HCT116 (cell line): ENCODE results near the gene ATP1A2. TPM values are rescaled to one million over a fixed set of nuclear protein-coding genes. Genes with fewer than 3 reads are reported as not detected.

Experiments
- ATAC-seq: fragments of 200-7000 bp; cut with Tn5 transposase; 2 replicates; pipeline ENCODE4 v1.9.1; 2020; ENCODE audit warnings: mild to moderate bottlenecking, moderate library complexity
- BruUV-seq: library from RNA; stranded (reverse); fragments of 400-500 nt; replicated peaks from 2 replicates; lab custom pipeline; 2021; lab: Mats Ljungman, UMichigan
- CTCF ChIA-PET: fragments of 300-600 bp; sonication (Branson Sonifier 250); formaldehyde crosslinking; loops from one replicate; lab custom pipeline; 2021; ENCODE audit warnings: antibody characterized with exemption; lab: Charles Lee
- POLR2A ChIA-PET: fragments of 300-600, 350-600 bp; sonication (Branson Sonifier 250); formaldehyde crosslinking; loops from one replicate; lab custom pipeline; 2021; ENCODE audit warnings: antibody characterized with exemption; lab: Charles Lee
- RAD21 ChIA-PET, 2 experiments: fragments of 300-600 bp; sonication (Branson Sonifier 250); formaldehyde crosslinking; loops; one replicate each; lab custom pipeline; 2023; ENCODE audit warnings: low total read pairs in 2 of 2; ENCODE audit not compliant: uncharacterized antibody in 2 of 2, unreplicated experiment in 2 of 2, low non-redundant PET in 1 of 2; lab: Charles Lee
- DNase-seq: peaks from one replicate; pipeline ENCODE4 v3.0.0-alpha.2; 2010; ENCODE audit warnings: low read depth, low spot score
- H2AFZ ChIP-seq: fragments of 200-600 bp; shearing (Covaris generic), sonication (generic); 2 replicates; pipeline ENCODE4 v1.6.1; 2017; ENCODE audit warnings: low read depth, mixed run types, mixed read lengths, antibody characterized with exemption, low read length; ENCODE audit not compliant: poor library complexity, severe bottlenecking
- H3K27ac ChIP-seq: 2 replicates; pipeline ENCODE4 v1.5.1; 2012; ENCODE audit warnings: low read depth, low read length
- H3K27me3 ChIP-seq: fragments of 200-600 bp; sonication (generic); 2 replicates; pipeline ENCODE4 v1.6.1; 2016; ENCODE audit warnings: mixed run types, low read length, mixed read lengths; ENCODE audit not compliant: insufficient read depth
- H3K36me3 ChIP-seq, 2 experiments: fragments of 200-500 bp in 1 of 2; fragments of 200-600 bp in 1 of 2; sonication (Bioruptor generic) in 1 of 2; sonication (generic) in 1 of 2; 2 replicates each; pipeline versions ENCODE4 v1.5.1 to v1.6.1; 2014 to 2016; ENCODE audit warnings: low read length in 2 of 2, inconsistent platforms in 1 of 2, mixed read lengths in 1 of 2, mixed run types in 1 of 2; ENCODE audit not compliant: insufficient read depth in 2 of 2, control insufficient read depth in 1 of 2
- H3K4me1 ChIP-seq, 2 experiments: fragments of 200-600 bp in 1 of 2; sonication (generic) in 1 of 2; 2 replicates each; pipeline versions ENCODE4 v1.5.1 to v1.6.1; 2012 to 2017; ENCODE audit warnings: low read length in 2 of 2, inconsistent platforms in 1 of 2, mild to moderate bottlenecking in 1 of 2, mixed read lengths in 1 of 2, mixed run types in 1 of 2, moderate library complexity in 1 of 2; ENCODE audit not compliant: insufficient read depth in 2 of 2, control insufficient read depth in 1 of 2
- H3K4me2 ChIP-seq: fragments of 200-600 bp; sonication (generic); 2 replicates; pipeline ENCODE4 v1.6.1; 2017; ENCODE audit warnings: mixed run types, low read length, mixed read lengths
- H3K4me3 ChIP-seq, 2 experiments: fragments of 200-600 bp in 1 of 2; sonication (generic) in 1 of 2; replicated peaks in 1 of 2; 2 replicates each; pipeline ENCODE4 v1.5.1; 2011 to 2016; ENCODE audit warnings: low read length in 2 of 2, control low read depth in 1 of 2, low read depth in 1 of 2, mild to moderate bottlenecking in 1 of 2, mixed read lengths in 1 of 2, mixed run types in 1 of 2
- H3K79me2 ChIP-seq: fragments of 200-600 bp; sonication (generic); 2 replicates; pipeline ENCODE4 v1.6.1; 2017; ENCODE audit warnings: mild to moderate bottlenecking, mixed run types, low read length, moderate library complexity, mixed read lengths; ENCODE audit not compliant: insufficient read depth
- H3K9ac ChIP-seq: fragments of 200-600 bp; sonication (generic); 2 replicates; pipeline ENCODE4 v1.6.1; 2016; ENCODE audit warnings: low read length, mixed read lengths
- H3K9me2 ChIP-seq: fragments of 200-600 bp; sonication (generic), shearing (Covaris generic); 2 replicates; pipeline ENCODE4 v1.6.1; 2017; ENCODE audit warnings: mixed run types, mild to moderate bottlenecking, moderate library complexity; ENCODE audit not compliant: insufficient read depth
- H3K9me3 ChIP-seq, 2 experiments: fragments of 200-500 bp in 1 of 2; fragments of 200-600 bp in 1 of 2; sonication (Bioruptor generic) in 1 of 2; sonication (generic) in 1 of 2; 2 replicates each; pipeline ENCODE4 v1.6.1; 2014 to 2017; ENCODE audit warnings: low read length in 2 of 2, mixed read lengths in 2 of 2, inconsistent platforms in 1 of 2, low read depth in 1 of 2, mild to moderate bottlenecking in 1 of 2, mixed run types in 1 of 2, moderate library complexity in 1 of 2; ENCODE audit not compliant: control insufficient read depth in 1 of 2, insufficient read depth in 1 of 2
- H4K20me1 ChIP-seq: fragments of 200-600 bp; sonication (generic), shearing (Covaris generic); 2 replicates; pipeline ENCODE4 v1.6.1; 2017; ENCODE audit warnings: mixed run types, mild to moderate bottlenecking, moderate library complexity; ENCODE audit not compliant: insufficient read depth
- CBX3 ChIP-seq: IDR thresholded peaks from 2 replicates; pipeline ENCODE4 v1.6.1; 2012; ENCODE audit warnings: low read depth
- CEBPB ChIP-seq: IDR thresholded peaks from 2 replicates; pipeline ENCODE4 v1.6.1; 2012; ENCODE audit warnings: low read depth
- ELF1 ChIP-seq: IDR thresholded peaks from 2 replicates; pipeline ENCODE4 v1.6.1; 2012; ENCODE audit warnings: low read depth, borderline replicate concordance
- EZH2 ChIP-seq: fragments of 200-600 bp; sonication (generic); IDR thresholded peaks from 2 replicates; pipeline ENCODE4 v1.6.1; 2017; ENCODE audit warnings: antibody characterized with exemption, mixed run types
- JUND ChIP-seq: IDR thresholded peaks from 2 replicates; pipeline ENCODE4 v1.6.1; 2012
- POLR2A ChIP-seq: IDR thresholded peaks from 2 replicates; pipeline ENCODE4 v1.7.0; 2011; ENCODE audit warnings: borderline replicate concordance; ENCODE audit not compliant: insufficient read depth, insufficient read length; ENCODE audit errors: extremely low read depth
- POLR2AphosphoS5 ChIP-seq: IDR thresholded peaks from 2 replicates; pipeline ENCODE4 v1.6.1; 2011; ENCODE audit warnings: mild to moderate bottlenecking, low read depth, low read length, moderate library complexity
- SIN3A ChIP-seq: IDR thresholded peaks from 2 replicates; pipeline ENCODE4 v1.6.1; 2012; ENCODE audit warnings: low read depth
- SP1 ChIP-seq: IDR thresholded peaks from 2 replicates; pipeline ENCODE4 v1.6.1; 2012; ENCODE audit warnings: low read depth
- TCF7L2 ChIP-seq: IDR thresholded peaks from 2 replicates; pipeline ENCODE4 v1.7.0; 2011; ENCODE audit warnings: borderline replicate concordance, inconsistent platforms; ENCODE audit not compliant: insufficient read depth, insufficient read length; ENCODE audit errors: extremely low read depth
- ZNF274 ChIP-seq: fragments of 200-500 bp; sonication (Bioruptor generic); IDR thresholded peaks from 2 replicates; pipeline ENCODE4 v1.6.1; 2014; ENCODE audit warnings: mild to moderate bottlenecking, low read depth, low read length, inconsistent platforms
- intact Hi-C: fragments of 100-400 bp; cut with micrococcal nuclease; formaldehyde crosslinking; loops from 2 replicates; pipeline ENCODE4 v1.10.0; 2022
- total RNA-seq: library from RNA; stranded (reverse); gene quantifications from one replicate; pipeline ENCODE4 v1.2.1, GENCODE V29; 2021; ENCODE audit not compliant: unreplicated experiment
- TF ChIP-seq, protein P1 (sequence below): IDR thresholded peaks from 2 replicates; pipeline ENCODE4 v1.6.1; 2012
- TF ChIP-seq, protein P2 (sequence below): IDR thresholded peaks from 2 replicates; pipeline ENCODE4 v1.6.1; 2012; ENCODE audit warnings: low read depth
- TF ChIP-seq, protein P3 (sequence below): IDR thresholded peaks from 2 replicates; pipeline ENCODE4 v1.6.1; 2012

The ATP1A2 gene
- total RNA-seq, 1 experiment from 2014 or later = not detected

DNA sequence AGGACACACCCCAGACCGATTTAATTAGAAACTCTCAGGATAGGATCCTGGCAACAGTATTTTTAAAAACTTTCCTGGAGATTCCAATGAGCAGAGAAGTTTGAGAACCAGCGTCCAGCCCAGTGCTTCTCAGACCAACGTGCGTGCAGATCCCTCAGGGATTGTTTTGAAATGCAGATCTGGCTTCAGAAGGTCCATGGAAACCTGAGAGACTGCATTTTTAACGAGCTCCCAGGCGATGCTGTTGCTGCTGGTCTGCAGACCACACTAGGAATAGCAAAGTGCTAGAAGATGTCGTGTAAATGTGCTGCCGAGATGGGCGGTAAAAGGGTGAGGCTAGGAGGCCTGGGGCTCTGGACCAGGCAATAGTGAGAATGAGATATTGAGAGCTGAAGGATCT lies 56.4 kb downstream of the ATP1A2 start:
- BruUV-seq = no TSS peak
- CTCF ChIA-PET = no interaction called here
- Histone ChIP-seq H3K36me3 (no peaks in the 10 kb centered on the region), H3K27me3 (no peaks in the 10 kb centered on the region; the same call in 1 of the 2 replicates), H2AFZ (no peak overlapping the region), H3K9ac (no peak overlapping the region)
- no peak for TF ChIP-seq TCF7L2
- TF ChIP-seq SP1 = no peak
- no peak for TF ChIP-seq EZH2
- no peak for TF ChIP-seq ZNF274
- TF ChIP-seq, all 23 proteins: peak for 0
- DNase-seq (no peak), ATAC-seq (no peak)
- intact Hi-C loops = no loop called here
- Histone ChIP-seq H3K27ac (no peak overlapping the region), H3K4me1 (no peaks in the 10 kb centered on the region), H3K4me2 (no peak overlapping the region), H3K9me3 (no peaks in the 10 kb centered on the region), H3K79me2 (no peaks in the 10 kb centered on the region), H4K20me1 (no peaks in the 10 kb centered on the region), H3K4me3 (no peak overlapping the region), H3K9me2 (no peaks in the 10 kb centered on the region)
- RAD21 ChIA-PET = no interaction called here
- POLR2A ChIA-PET = no interaction called here

DNA sequence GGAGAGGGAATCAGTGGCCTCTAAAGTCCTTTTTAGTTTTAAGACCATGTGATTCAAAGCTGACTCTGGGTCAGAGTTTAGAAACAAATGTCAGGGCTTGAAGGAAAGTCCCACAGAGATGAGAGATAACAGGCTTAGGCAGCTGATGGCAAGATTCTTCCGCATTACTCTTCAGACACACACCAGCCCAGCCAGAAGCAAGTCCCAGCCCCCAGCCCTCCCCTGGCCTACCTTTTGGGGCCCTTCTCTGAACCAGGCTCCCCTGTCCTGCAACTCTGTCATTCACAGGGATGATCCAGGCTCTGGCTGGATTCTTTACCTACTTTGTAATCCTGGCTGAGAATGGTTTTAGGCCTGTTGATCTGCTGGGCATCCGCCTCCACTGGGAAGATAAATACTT lies 61.7 kb downstream of the ATP1A2 start:
- Histone ChIP-seq H3K4me3 (no peak overlapping the region), H3K9me3 (no peaks in the 10 kb centered on the region), H3K9me2 (no peaks in the 10 kb centered on the region), H3K36me3 (no peaks in the 10 kb centered on the region), H3K27me3 (no peaks in the 10 kb centered on the region; the same call in 1 of the 2 replicates), H3K27ac (no peak overlapping the region), H2AFZ (no peak overlapping the region), H3K9ac (no peak overlapping the region), H3K4me1 (no peaks in the 10 kb centered on the region), H3K4me2 (no peak overlapping the region), H3K79me2 (no peaks in the 10 kb centered on the region), H4K20me1 (no peaks in the 10 kb centered on the region)
- ChIA-PET POLR2A (no interaction called here), CTCF (interaction anchor here (1.5 kb wide), 1 partner anchor 16 kb away, joined by 3 read pairs; no protein-coding TSS in a partner anchor), RAD21 (no interaction called here)
- intact Hi-C loops = no loop called here
- ATAC-seq (no peak), DNase-seq (no peak)
- no TSS peak for BruUV-seq
- TF ChIP-seq CBX3 (no peak), CEBPB (no peak), JUND (no peak), ELF1 (no peak), SIN3A (no peak), POLR2A (no peak), TCF7L2 (no peak), POLR2AphosphoS5 (no peak)
- TF ChIP-seq, protein P1, sequence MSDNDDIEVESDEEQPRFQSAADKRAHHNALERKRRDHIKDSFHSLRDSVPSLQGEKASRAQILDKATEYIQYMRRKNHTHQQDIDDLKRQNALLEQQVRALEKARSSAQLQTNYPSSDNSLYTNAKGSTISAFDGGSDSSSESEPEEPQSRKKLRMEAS = no peak
- TF ChIP-seq, protein P2, sequence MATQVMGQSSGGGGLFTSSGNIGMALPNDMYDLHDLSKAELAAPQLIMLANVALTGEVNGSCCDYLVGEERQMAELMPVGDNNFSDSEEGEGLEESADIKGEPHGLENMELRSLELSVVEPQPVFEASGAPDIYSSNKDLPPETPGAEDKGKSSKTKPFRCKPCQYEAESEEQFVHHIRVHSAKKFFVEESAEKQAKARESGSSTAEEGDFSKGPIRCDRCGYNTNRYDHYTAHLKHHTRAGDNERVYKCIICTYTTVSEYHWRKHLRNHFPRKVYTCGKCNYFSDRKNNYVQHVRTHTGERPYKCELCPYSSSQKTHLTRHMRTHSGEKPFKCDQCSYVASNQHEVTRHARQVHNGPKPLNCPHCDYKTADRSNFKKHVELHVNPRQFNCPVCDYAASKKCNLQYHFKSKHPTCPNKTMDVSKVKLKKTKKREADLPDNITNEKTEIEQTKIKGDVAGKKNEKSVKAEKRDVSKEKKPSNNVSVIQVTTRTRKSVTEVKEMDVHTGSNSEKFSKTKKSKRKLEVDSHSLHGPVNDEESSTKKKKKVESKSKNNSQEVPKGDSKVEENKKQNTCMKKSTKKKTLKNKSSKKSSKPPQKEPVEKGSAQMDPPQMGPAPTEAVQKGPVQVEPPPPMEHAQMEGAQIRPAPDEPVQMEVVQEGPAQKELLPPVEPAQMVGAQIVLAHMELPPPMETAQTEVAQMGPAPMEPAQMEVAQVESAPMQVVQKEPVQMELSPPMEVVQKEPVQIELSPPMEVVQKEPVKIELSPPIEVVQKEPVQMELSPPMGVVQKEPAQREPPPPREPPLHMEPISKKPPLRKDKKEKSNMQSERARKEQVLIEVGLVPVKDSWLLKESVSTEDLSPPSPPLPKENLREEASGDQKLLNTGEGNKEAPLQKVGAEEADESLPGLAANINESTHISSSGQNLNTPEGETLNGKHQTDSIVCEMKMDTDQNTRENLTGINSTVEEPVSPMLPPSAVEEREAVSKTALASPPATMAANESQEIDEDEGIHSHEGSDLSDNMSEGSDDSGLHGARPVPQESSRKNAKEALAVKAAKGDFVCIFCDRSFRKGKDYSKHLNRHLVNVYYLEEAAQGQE = no peak
- TF ChIP-seq, protein P3, sequence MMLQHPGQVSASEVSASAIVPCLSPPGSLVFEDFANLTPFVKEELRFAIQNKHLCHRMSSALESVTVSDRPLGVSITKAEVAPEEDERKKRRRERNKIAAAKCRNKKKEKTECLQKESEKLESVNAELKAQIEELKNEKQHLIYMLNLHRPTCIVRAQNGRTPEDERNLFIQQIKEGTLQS = no peak
